Muscle of leg (tissue), 11 donors: Measurements from ENCODE around the gene TMEM69. TPM values are rescaled to one million over a fixed set of nuclear protein-coding genes. Genes with fewer than 3 reads are reported as not detected.
"Not testable (repeated sequence)": the region's sequence is repeated elsewhere in the genome, so short reads cannot be mapped to it uniquely, and the experiment has no call there.

Source experiments
- DNase-seq: peaks from one replicate; pipeline ENCODE4 v3.0.0; 2013
- H3K27ac ChIP-seq: one replicate; pipeline ENCODE4 v1.5.1; 2013; ENCODE audit warnings: mild to moderate bottlenecking, low read length, control low read depth
- H3K27me3 ChIP-seq: one replicate; pipeline ENCODE4 v1.6.1; 2013; ENCODE audit warnings: low read length; ENCODE audit not compliant: control insufficient read depth, insufficient read depth
- H3K36me3 ChIP-seq: one replicate; pipeline ENCODE4 v1.6.1; 2013; ENCODE audit warnings: low read length; ENCODE audit not compliant: control insufficient read depth, insufficient read depth
- H3K4me1 ChIP-seq: one replicate; pipeline ENCODE4 v1.6.1; 2013; ENCODE audit warnings: low read length; ENCODE audit not compliant: control insufficient read depth, insufficient read depth
- H3K4me3 ChIP-seq: one replicate; pipeline ENCODE4 v1.5.1; 2013; ENCODE audit warnings: low read length, control low read depth
- H3K9me3 ChIP-seq: replicated peaks from 2 replicates; pipeline ENCODE4 v1.6.1; 2013; ENCODE audit warnings: low read depth, low read length; ENCODE audit not compliant: control insufficient read depth
- WGBS: methylation state at CpG from one replicate; pipeline ENCODE4 v1.1.5; 2013; ENCODE audit warnings: missing lambda C conversion rate; ENCODE audit not compliant: insufficient coverage; 5-methylcytosine and 5-hydroxymethylcytosine counted together
- polyA plus RNA-seq, 8 donors: library from polyadenylated mRNA; unstranded; fragments of 120-200 nt; gene quantifications; one replicate each; pipeline versions ENCODE4 v1.2.1 to v1.2.3, GENCODE V29; 2013; ENCODE audit warnings: inconsistent platforms in 1 of 8, low replicate concordance in 1 of 8; ENCODE audit not compliant: insufficient read length in 8 of 8, insufficient read depth in 1 of 8
- total RNA-seq: library from RNA; stranded (reverse); fragments of 120-200 nt; gene quantifications from one replicate; pipeline ENCODE4 v1.2.4, GENCODE V29; 2013

TMEM69 gene
- total and polyA plus RNA-seq, 9 donors: 14.4 to 31.2 (median 28.4) TPM

DNA sequence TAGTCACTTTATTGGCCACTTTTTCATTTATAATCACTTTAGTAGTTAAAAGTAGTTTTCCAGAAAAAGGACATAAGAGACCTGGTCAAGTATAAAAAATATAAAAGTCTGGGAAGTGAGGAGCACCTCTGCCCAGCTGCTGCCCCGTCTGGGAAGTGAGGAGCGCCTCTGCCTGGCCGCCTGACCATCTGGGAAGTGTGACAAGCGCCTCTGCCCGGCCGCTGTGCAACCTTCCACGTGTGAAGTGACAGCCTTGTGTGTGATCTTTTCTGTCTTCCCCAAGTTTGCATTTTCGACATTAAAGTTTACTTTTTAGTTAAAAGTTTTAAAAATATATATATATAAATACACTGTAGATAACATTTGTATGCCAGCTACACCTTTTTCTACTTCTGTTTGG is 5.8 kb downstream of the TMEM69 start:
- 81% methylated on average over 2 of the region's 8 CpGs for WGBS
- peaks cover 26% of the 10 kb centered on the region for H3K36me3 ChIP-seq
- not testable (repeated sequence) for H3K4me3 ChIP-seq

DNA sequence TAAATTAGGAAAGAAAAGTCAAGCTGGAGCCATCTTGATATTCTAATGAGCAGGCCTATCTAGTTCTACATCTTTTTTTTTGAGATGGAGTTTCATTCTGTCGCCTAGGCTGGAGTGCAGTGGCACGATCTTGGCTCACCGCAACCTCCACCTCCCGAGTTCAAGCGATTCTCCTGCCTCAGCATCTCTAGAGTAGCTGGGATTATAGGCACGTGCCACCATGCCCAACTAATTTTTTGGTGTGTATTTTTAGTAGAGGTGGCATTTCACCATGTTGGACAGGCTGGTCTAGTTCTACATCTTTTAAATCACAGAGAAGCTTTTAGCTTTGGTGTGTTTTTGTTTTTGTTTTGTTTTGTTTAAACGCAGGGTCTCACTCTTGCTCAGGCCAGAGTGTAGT is 6.8 kb downstream of the TMEM69 start:
- no peak overlapping the region for H3K27ac ChIP-seq
- WGBS: 88% methylated on average over 3 of the region's 7 CpGs
- H3K4me3 ChIP-seq: no peak overlapping the region
- no peaks in the 10 kb centered on the region for H3K27me3 ChIP-seq
- no peaks in the 10 kb centered on the region for H3K9me3 ChIP-seq
- no peak for DNase-seq
- H3K4me1 ChIP-seq: no peaks in the 10 kb centered on the region
- peaks cover 29% of the 10 kb centered on the region for H3K36me3 ChIP-seq

More for the DNA sequence above, 5.8 kb downstream of the TMEM69 start:
- not testable (repeated sequence) for H3K27me3 ChIP-seq, H3K4me1 ChIP-seq, H3K27ac ChIP-seq, H3K9me3 ChIP-seq, DNase-seq

DNA sequence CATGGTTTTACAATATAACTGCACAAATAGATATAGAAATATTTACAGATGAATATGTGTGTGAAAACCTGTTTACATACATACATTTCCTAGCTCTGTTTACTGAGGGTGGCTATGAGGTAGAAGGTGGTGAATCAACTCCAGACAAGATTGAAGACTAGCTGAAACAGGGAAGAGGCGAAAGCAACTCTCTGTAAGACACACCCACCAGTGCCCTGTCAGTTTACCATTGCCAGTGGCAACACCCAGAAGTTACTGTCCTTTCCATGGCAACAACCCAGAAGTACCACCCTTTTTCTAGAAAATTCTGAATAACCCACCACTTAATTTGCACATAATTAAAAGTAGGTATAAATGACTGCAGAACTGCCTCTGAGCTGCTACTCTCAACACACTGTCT is 16.7 kb downstream of the TMEM69 start:
- DNase-seq: no peak
- Histone ChIP-seq H3K27me3 (no peaks in the 10 kb centered on the region), H3K4me3 (no peak overlapping the region), H3K27ac (no peak overlapping the region), H3K9me3 (peaks cover 2% of the 10 kb centered on the region), H3K36me3 (peaks cover 28% of the 10 kb centered on the region), H3K4me1 (no peaks in the 10 kb centered on the region)
- WGBS: no CpG with 5 or more reads among the region's 1 CpG

DNA sequence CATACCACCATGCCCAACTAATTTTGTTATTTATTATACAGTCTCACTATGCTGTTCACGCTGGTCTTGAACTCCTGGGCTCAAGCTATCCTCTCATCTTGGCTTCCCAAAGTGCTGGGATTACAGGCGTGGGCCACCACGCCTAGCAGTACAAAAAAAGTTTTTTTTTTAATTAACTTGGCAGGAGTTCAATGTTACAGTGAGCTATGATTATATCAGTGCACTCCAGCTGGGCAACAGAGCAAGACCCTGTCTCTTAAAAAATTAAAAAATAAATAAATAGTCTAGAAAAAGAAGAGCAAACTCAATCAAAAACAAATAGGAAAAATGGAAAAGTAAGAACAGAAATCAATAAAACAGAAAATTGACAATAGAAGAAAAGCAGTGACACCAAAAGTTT is 25.7 kb downstream of the TMEM69 start:
- WGBS: no CpG with 5 or more reads among the region's 3 CpGs
- no peak overlapping the region for H3K27ac ChIP-seq
- no peak for DNase-seq
- H3K9me3 ChIP-seq: no peaks in the 10 kb centered on the region
- H3K36me3 ChIP-seq: peaks cover 19% of the 10 kb centered on the region
- H3K4me3 ChIP-seq: no peak overlapping the region
- no peaks in the 10 kb centered on the region for H3K4me1 ChIP-seq
- H3K27me3 ChIP-seq: no peaks in the 10 kb centered on the region

DNA sequence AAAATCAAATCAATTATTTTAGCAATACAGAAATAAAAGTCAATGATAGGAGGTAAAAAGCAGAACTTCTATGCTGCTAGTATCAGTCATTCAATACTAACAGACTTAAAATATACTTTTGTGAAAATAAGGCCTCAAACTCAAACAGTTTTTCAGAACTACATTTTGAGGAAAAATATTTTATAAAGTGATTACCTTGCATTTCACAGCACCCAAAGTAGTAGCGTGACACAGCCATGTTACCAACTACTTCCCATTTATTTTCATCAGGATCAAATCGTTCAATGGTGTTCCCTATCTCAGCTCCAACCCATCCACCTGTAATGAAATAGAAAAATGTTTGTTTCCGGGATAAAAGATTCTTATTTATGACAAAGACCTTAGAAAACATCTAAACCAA is 28.7 kb downstream of the TMEM69 start:
- no peak for DNase-seq
- no peak overlapping the region for H3K27ac ChIP-seq
- no CpG with 5 or more reads among the region's 3 CpGs for WGBS
- H3K27me3 ChIP-seq: no peaks in the 10 kb centered on the region
- no peaks in the 10 kb centered on the region for H3K4me1 ChIP-seq
- H3K36me3 ChIP-seq: peaks cover 22% of the 10 kb centered on the region
- no peak overlapping the region for H3K4me3 ChIP-seq
- no peaks in the 10 kb centered on the region for H3K9me3 ChIP-seq

DNA sequence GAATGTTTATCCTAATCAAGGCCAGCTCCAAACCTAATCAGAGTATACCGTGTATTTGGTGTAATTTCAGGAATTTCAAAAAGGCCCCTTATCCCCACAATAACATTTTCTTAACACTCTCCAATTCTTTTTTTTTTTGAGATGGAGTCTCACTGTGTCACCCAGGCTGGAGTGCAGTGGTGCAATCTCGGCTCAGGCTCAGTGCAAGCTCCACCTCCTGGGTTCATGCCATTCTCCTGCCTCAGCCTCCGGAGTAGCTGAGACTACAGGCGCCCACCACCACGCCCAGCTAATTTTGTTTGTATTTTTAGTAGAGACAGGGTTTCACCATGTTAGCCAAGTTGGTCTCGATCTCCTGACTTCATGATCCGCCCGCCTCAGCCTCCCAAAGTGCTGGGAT is 29.4 kb downstream of the TMEM69 start:
- WGBS: 80% methylated on average over 1 of the region's 8 CpGs
- H3K36me3 ChIP-seq: peaks cover 18% of the 10 kb centered on the region
- H3K27ac ChIP-seq, H3K27me3 ChIP-seq, H3K4me1 ChIP-seq, DNase-seq, H3K4me3 ChIP-seq, H3K9me3 ChIP-seq: not testable (repeated sequence)

DNA sequence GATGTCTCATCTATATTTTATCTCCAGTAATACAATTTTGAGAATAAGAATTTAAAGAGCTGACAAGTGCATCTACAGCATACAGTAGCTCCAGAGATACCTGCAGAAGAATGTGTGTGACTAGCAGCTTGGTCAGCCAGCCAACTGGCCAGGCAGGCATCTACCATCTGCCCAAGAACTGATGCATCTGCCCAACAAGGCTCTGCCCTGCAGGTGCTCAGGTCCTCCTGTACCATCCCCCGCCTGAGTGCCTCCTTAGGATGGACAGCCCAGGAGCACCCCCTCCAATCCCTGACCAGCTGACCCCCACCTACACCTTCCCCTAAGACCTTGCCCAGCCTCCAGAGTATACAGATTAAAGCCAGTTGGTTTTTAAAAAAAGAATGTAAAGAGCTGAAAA is 30.3 kb downstream of the TMEM69 start:
- Histone ChIP-seq H3K9me3 (no peaks in the 10 kb centered on the region), H3K36me3 (peaks cover 18% of the 10 kb centered on the region), H3K27ac (no peak overlapping the region), H3K4me3 (no peak overlapping the region), H3K4me1 (no peaks in the 10 kb centered on the region), H3K27me3 (no peaks in the 10 kb centered on the region)
- WGBS: 100% methylated on average over 1 of the region's 1 CpG
- DNase-seq: no peak

DNA sequence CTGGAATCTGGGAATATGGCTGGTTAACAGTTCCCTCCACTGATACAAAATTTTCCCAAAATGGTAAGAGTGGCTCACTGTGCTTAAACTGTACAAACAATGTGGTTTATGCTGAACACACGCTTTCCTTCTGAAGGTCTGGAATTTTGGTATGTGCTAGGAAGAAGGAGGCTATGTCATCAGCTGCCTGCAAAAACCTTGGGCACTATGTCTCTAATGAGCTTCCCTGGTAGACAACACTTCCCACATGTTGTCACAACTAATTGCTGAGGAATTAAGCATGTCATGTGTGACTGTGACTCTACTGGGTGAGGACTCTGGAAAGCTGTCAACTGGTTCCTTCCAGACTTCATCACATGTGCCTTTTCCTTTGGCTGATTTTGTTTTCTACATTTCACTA is 33.2 kb downstream of the TMEM69 start:
- no peak for DNase-seq
- H3K27me3 ChIP-seq: no peaks in the 10 kb centered on the region
- no peak overlapping the region for H3K27ac ChIP-seq
- H3K36me3 ChIP-seq: peaks cover 10% of the 10 kb centered on the region
- no peak overlapping the region for H3K4me3 ChIP-seq
- H3K9me3 ChIP-seq: no peaks in the 10 kb centered on the region
- 83% methylated on average over 1 of the region's 1 CpG for WGBS
- no peaks in the 10 kb centered on the region for H3K4me1 ChIP-seq

DNA sequence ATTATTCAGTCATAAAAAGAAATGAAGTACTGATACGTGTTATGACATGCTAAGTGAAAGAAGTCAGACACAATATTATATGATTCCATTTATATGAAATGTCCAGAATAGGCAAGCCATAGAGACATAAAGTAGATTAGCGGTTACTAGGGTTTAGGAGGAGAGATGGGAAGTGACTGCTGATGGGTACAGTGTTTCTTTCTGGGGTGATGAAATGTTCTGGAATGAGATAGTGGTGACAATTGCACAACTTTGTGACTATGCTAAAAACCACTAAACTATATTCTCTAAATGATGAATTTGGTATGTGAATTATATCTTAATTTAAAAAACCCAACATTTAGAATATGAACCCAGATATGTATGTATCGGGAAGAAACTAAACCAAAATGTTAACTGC is 34.8 kb downstream of the TMEM69 start:
- Histone ChIP-seq H3K27me3 (no peaks in the 10 kb centered on the region), H3K4me1 (no peaks in the 10 kb centered on the region), H3K9me3 (no peaks in the 10 kb centered on the region), H3K27ac (no peak overlapping the region), H3K36me3 (peaks cover 12% of the 10 kb centered on the region), H3K4me3 (no peak overlapping the region)
- no peak for DNase-seq
- no CpG with 5 or more reads among the region's 3 CpGs for WGBS

DNA sequence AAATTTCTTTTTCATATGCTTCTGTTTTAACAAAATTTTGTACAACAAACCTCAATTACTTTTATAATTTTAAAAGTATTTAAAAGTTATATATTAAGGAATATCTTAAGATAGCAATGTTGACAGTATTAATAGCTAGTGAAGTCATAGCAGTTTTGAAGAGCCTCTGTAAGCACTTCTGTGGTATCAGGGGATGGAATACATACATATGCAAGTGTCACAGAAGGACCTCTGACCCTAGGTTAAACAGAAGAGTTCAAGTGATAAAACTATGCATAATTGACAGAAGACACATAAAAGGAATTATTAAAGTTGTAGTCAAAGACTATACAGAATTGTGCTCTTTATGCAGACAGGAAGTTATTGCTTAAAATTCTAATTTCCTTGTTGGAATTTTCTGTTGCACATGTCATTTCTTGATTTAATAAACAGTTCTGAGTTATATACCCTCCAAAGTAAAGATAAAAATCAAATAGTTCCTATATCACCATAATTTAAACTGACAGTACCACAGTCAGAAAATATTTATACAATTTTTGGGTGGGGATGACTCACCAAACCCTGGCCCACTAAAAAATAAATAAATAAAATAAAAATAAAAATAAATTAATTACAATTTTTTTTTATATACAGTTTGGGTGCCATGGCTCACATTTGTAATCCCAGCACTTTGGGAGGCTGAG is 35.4 kb downstream of the TMEM69 start:
- no peak for DNase-seq
- Histone ChIP-seq H3K9me3 (no peaks in the 10 kb centered on the region), H3K27me3 (no peaks in the 10 kb centered on the region), H3K4me3 (no peak overlapping the region), H3K27ac (no peak overlapping the region), H3K4me1 (no peaks in the 10 kb centered on the region), H3K36me3 (peaks cover 10% of the 10 kb centered on the region)

DNA sequence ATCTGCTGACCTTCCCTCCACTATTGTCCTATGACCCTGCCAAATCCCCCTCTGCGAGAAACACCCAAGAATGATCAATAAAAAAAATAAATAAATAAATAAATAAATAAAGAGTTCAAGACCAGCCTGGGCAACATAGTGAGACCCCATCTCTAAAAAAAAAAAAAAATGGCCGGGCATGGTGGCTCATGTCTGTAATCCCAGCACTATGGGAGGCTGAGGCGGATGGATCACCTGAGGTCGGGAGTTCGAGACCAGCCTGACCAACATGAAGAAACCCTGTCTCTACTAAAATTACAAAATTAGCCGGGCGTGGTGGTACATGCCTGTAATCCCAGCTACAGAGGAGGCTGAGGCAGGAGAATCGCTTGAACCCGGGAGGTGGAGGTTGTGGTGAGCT is 38.0 kb downstream of the TMEM69 start:
- not testable (repeated sequence) for H3K36me3 ChIP-seq, H3K4me1 ChIP-seq, H3K4me3 ChIP-seq, H3K9me3 ChIP-seq, H3K27ac ChIP-seq, DNase-seq, H3K27me3 ChIP-seq
- no CpG with 5 or more reads among the region's 9 CpGs for WGBS
